GM21526 (cell line): ENCODE data around the gene SIDT2.
"Not testable (repeated sequence)": the region's sequence is repeated elsewhere in the genome, so short reads cannot be mapped to it uniquely, and the experiment has no call there.

ENCODE experiments used
- ATAC-seq: cut with Tn5 transposase; IDR thresholded peaks from one replicate; pipeline ENCODE4 v1.9.1; 2021; ENCODE audit warnings: moderate library complexity; ENCODE audit not compliant: unreplicated experiment, low FRiP score

The SIDT2 gene

GRCh38 chr11:117178210-117179034 is at the start of gene SIDT2:
Gene SIDT2 (plus strand): TSS chr11:117178743. CDS start chr11:117179264, 521 bp downstream.
- peak; percentile 92 for ATAC-seq

DNA sequence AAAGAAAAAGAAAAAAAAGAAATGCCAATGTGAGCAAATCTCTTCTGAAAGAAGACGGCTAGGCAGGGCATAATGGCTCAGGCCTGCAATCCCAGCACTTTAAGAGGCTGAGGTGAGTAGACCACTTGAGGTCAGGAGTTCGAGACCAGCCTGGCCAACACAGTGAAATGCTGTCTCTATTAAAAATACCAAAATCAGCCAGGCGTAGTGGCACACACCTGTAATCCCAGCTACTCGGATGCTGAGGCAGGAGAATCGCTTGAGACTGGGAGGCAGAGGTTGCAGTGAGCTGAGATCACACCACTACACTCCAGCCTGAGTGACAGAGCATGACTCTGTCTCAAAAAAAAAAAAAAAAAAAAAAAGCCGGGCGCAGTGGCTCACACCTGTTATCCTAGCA is 48.1 kb upstream of the SIDT2 start:
- ATAC-seq = not testable (repeated sequence)

- ATAC-seq = no peak
These were observed 47.7 kb upstream of the SIDT2 start for GRCh38 chr11:117130879-117131278.

DNA sequence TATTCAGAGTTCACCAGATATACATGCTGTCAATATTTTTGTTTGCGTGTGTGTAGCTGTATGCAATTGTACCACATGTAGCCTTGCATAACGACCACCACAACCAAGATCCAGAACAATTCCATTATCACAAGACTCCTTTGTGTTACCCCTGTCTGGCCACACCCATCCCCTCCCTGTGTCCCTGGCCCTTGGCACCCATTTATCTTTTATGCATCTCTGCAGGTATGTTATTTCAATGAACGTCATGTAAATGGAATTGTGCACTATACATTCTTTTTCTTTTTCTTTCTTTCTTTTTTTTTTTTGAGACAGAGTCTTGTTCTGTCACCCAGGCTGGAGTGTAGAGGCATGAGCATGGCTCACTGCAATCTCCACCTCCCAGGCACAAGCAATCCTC is 44.1 kb upstream of the SIDT2 start:
- ATAC-seq = no peak

DNA sequence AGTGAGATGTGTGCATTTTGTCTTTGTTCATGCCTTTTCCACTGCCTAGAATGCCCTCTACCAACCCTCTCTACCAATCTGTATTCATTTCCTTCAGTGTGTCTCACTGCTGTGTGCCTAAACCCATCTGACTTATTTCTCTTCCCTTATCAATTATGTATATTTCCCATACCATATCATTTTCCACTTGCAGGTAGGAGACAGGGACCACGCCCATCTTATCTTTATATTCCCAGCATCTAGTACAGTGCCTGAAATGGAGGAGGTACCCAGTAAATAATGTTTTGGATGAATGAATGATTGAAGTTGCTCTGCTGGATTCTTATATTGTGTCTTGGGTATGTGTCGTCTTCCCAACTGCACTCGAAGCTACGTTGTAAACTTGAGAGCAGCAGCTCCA is 43.6 kb upstream of the SIDT2 start:
- ATAC-seq = not testable (repeated sequence)

DNA sequence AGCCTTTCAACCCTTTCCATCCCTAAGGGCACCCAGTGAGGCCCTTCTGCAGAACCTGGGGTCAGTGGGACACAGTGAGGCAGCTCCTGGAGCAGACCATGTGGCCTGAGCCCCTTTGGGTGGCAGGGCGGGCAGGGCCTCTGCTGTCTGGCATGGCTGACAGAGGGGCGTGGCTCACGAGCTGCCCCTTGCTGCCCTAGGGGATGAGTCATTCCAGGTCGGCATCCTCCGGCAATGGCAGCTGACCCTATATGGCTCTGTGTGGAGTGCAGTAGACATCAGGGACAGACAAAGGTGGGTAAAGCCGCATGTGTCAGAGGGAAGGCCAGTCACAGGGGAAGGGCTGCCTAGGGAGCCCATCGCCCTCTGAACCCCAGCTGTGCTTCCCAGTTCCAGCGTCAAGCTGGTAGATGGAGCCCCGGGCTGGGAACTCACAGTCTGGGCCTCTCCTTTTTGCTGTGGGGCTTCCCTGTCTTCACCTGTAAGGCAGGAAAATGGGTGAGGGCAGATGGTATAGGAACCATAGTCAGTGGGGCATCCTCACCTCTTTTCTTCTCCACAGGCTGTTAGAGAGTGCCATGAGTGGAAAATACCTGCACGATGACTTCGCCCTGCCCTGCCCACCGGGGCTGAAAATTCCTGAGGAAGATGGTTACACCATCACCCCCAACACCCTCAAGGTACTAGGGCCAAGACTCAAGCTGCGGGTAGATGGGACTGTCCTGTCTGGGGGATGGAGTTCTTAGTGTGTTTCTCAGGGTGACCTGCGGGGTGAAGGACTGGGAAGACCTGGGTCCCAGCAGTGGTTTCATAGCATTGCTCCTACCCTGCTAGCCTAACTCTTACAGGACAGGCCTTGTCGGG is 41.1 kb upstream of the SIDT2 start:
- ATAC-seq = not testable (repeated sequence)

DNA sequence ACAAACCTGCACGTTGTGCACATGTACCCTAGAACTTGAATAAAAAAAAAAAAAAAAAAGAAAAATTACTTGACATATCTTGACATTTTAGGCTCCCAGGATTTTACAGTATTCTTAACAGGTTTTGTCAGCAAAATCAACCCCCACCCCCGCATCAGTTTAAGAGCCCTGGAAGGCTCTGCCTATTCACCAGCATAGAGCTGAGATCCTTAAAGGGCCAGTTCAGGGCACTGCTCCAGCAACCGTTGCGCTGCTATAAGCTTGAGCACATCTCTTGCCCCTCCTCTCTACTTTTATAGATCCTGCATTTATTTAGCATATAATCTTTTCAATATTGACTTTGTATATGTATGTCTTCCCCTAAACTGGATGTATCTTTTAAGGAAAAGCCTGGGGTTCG is 35.2 kb upstream of the SIDT2 start:
- no peak for ATAC-seq

- ATAC-seq = peak; percentile 96
These were observed 34.6 kb upstream of the SIDT2 start, which contains the start of gene PAFAH1B2 for GRCh38 chr11:117143871-117144476. Gene PAFAH1B2 (plus strand): TSS chr11:117144287. CDS start chr11:117152448, 8,161 bp downstream.

DNA sequence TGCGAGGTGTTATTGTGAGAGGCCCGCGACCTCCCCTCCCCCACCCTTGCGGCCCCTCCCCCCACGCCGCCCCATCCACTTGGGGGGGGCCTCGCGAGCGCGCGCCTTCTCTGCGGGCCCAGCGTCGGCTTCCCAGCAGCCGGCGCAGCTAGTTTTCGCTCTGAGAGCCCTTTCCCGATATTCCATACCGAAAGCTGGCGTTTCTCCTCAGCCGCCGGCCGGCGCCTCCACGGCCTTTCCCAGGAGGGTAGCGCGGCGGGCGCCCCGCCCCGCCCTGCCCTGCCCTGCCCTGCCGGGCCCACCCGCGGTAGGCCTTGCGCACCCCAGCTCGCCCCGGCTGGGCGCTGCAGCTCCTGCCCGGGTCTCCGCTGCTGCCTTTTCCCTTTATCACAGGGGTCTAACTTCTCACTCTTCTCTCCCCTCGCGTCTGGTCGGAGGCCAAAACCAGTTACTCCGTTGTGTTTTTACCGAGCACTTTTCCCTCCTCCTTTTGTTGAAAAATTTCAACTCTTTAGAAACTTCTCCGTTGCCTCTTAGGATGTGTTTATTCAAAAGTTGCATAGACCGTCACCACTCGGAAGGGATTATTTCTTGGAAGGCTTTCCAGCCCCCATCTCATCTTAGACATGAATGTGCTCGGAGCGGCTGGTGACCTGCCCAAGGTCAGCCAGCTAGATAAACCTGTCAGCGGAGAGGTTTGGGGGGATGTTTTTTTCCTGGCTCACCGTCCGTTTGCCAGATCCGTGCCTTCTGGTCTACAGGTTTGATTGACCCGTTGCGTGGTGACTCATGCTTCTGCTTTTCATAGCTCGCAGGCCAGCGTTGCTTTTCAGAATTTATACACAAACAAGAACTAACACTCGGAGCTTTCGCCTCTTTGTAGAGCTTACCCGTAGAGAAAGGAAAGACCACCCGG is 33.8 kb upstream of the SIDT2 start:
- ATAC-seq = peak; percentile 41

- no peak for ATAC-seq
These were observed 33.2 kb upstream of the SIDT2 start for GRCh38 chr11:117145393-117145761.

DNA sequence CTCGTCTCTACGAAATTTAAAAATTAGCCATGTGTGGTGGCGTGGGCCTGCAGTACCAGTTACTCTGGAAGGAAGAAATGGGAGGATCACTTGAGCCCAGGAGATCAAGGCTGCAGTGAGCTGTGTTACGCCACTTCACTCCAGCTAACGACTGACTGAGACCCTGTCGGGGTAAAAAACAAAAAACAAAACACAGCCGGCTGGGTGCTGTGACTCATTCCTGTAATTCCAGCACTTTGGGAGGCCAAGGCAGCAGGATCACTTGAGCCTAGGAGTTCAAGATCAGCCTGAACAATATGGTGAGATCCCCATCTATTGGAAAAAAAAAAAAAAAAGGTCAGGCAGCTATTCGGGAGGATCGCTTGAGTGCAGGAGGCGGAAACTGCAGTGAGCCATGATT is 32.0 kb upstream of the SIDT2 start:
- ATAC-seq = no peak

GRCh38 chr11:117152066-117152465 is 26.5 kb upstream of the SIDT2 start:
- no peak for ATAC-seq

GRCh38 chr11:117154468-117154867 is 24.1 kb upstream of the SIDT2 start:
- ATAC-seq = no peak

DNA sequence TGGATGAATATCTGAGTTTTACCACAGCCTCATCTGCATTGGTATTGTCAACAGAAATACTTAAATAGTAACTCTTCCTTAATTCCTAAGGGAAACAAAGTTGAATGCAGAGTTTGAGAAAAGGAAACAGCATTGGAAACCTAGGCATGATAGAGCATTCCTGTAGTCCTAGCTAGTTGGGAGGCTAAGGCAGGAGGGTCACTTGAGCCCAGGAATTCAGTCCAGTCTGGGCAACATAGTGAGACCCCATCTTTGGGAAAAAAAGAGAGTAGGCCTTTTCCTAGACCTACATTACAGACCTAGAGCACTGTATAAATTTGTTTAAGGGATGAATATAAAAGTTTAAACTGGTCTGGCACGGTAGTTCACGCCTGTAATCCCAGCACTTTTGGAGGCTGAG is 21.0 kb upstream of the SIDT2 start:
- no peak for ATAC-seq

DNA sequence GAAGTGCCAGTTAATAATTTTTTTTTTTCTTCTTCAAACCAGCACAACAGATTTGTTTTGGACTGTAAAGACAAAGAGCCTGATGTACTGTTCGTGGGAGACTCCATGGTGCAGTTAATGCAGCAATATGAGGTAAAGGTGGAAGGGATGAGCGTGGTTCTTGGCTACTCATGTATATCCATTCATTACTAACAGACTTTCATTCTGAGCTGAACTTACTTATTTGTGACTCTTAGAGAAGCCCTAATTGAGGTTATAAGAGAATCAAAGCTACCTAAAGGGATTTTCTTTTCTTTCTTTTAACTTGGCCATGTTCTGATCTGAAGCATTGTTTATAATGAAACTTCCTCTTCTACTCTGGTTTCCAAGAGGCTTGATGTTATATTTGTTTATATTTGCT is 18.7 kb upstream of the SIDT2 start:
- ATAC-seq = no peak

- no peak for ATAC-seq
These were observed 17.7 kb upstream of the SIDT2 start for GRCh38 chr11:117160826-117161225.

DNA sequence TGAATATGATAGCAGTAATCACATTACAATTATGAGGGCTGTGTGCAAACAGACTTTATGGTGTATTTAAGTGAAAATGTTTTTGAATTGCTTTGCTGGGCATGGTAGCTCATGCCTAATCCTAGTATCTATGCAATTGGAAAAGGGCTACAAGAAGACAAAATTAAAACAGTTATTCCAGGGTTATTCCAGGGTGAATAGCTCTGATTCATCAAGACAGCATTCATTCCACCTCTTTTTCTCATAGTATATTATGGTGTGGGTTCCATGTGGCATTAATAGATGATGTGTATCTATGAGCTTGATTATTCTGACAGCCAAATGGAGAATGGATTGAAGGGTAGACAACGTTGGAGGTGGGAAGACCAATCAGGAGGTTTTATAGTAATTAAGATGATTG is 12.1 kb upstream of the SIDT2 start:
- no peak for ATAC-seq

GRCh38 chr11:117169736-117170135 is 8.8 kb upstream of the SIDT2 start:
- no peak for ATAC-seq

- ATAC-seq = no peak
These were observed 8.3 kb upstream of the SIDT2 start for GRCh38 chr11:117170210-117170609.

- ATAC-seq = no peak
These were observed 7.5 kb upstream of the SIDT2 start for GRCh38 chr11:117171007-117171403.
